GM20000 (cell line): ENCODE measurements around the gene BICDL1.

Source experiments
- DNase-seq: peaks from one replicate; pipeline ENCODE4 v3.0.0; 2012; ENCODE audit warnings: low spot score
- CTCF ChIP-seq: IDR thresholded peaks from 2 replicates; pipeline ENCODE4 v1.5.1; 2012; ENCODE audit warnings: mild to moderate bottlenecking, control low read depth; ENCODE audit errors: extremely low read depth, missing control alignments

The BICDL1 gene

GRCh38 chr12:120096671-120097202 lies 107.7 kb downstream of the BICDL1 start:
- TF ChIP-seq CTCF = no peak
- no peak for DNase-seq

DNA sequence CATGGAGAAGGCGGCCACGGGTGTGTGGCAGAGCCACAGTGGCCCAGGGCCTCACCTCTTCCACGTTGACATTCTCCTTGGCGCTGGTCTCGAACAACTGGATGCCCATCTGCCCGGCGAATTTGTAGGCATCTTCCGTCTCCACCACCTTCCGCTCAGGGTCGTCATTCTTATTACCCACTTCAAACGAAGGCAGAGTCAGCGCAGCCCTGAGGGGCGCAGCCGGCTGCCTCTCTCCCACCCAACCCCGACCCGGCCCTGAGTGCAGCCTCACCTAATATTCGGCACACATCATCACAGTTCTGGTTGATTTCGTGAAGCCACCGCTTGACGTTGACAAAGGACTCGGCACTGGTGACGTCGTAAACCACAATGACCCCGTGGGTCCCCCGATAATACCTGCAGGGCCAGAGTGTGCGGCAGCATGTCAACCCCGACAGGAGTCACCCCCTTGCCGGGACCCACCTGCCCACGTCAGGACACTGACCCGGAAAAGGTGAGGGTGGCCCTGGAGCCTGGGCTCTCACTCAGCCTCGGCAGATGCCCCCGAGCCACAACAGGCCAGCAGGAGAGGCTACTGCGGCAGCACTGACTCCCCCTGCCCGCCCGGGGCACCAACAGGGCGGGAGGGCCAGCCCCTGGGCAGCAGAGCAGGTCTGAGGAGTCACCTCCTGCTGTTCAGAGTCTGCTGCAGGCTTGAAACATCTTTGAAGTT lies 109.9 kb downstream of the BICDL1 start:
- TF ChIP-seq CTCF = no peak
- no peak for DNase-seq

GRCh38 chr12:120099738-120100137 lies 110.7 kb downstream of the BICDL1 start:
- TF ChIP-seq CTCF = no peak
- DNase-seq = no peak

- DNase-seq = no peak
- TF ChIP-seq CTCF = no peak
Observed at GRCh38 chr12:120100630-120101029, 111.6 kb downstream of the BICDL1 start.

- TF ChIP-seq CTCF = no peak
- no peak for DNase-seq
Observed at GRCh38 chr12:120101182-120101581, 112.1 kb downstream of the BICDL1 start.

DNA sequence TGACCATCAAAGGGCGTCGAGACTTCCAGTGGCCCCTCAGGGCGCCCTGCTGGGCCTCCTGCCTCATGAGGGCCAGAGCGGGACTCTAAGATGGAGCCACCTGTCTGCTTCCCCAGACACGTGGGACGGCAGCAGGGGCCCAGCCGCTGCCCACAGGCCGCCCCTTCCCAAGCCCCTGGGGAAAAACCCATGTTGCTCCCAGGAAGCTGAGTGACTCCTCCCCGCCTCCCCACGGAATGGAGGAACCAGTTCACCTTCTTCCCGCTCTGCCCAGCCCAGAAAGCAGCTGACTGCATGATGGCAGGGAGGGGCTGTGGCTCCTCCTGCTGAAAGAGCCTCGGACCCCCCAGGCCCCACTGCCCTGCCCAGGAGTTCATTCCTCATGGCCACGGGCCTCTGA lies 112.6 kb downstream of the BICDL1 start:
- DNase-seq = no peak
- TF ChIP-seq CTCF = no peak

DNA sequence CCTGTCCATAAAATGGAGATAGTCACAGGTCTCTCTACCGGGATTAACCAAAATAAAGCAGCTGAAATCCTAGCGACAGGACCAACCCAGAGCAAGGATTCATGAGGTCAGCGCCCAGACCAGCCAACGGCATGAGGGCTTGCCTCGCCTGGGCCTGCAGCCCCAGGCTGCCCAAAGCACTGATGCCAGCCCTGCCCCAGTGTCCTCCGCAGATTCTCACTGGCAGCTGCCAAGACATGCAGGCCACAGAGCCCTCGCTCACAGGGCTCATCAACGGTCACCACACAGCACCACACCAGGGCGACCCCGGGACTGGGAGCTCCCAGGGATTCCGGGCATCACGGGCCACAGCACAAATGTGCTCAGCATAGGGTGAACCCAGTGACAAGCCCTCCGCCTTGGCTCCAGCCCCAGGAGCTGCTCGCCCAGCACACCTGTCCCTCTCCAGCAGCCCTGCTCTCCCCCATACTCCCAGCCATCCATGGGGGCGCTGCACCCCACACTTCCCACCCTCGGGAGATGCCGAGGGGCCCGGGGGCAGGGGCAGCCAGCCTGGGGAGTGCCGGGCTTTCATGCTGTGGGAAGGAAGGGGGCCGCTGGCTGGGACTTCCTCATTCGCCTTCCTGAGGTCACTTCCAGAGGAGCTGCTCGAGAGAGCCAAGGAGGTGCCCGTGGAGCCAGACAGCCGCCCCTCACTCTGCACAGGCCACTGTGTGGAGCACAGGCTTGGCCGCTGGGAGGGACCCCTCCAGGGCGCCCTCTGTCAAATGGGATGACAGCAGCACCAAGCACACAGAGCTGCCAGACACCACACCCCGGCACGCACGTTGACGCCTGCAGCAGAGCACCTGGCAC lies 113.4 kb downstream of the BICDL1 start:
- DNase-seq = no peak
- no peak for TF ChIP-seq CTCF
